H9 (cell line): ENCODE measurements around the gene PGF. TPM values are rescaled to one million over a fixed set of nuclear protein-coding genes. Genes with fewer than 3 reads are reported as not detected.

Experiments used
- DNase-seq: peaks from one replicate; pipeline ENCODE4 v3.0.0-alpha.2; 2017
- H2AFZ ChIP-seq: one replicate; pipeline ENCODE4 v1.6.1; 2013; ENCODE audit warnings: mild to moderate bottlenecking, low read length, control low read depth, moderate library complexity
- H2AK5ac ChIP-seq: 2 replicates; pipeline ENCODE4 v1.6.1; 2013; ENCODE audit warnings: low read length, control low read depth, mixed read lengths; ENCODE audit not compliant: insufficient read length
- H2BK120ac ChIP-seq: one replicate; pipeline ENCODE4 v1.6.1; 2013; ENCODE audit warnings: low read depth, mild to moderate bottlenecking, low read length, control low read depth, inconsistent platforms; ENCODE audit not compliant: poor library complexity, severe bottlenecking
- H2BK12ac ChIP-seq: 2 replicates; pipeline ENCODE4 v1.6.1; 2013; ENCODE audit warnings: low read length, control low read depth, mixed read lengths, low read depth; ENCODE audit not compliant: insufficient read length
- H2BK15ac ChIP-seq: 2 replicates; pipeline ENCODE4 v1.6.1; 2013; ENCODE audit warnings: low read depth, low read length, control low read depth
- H2BK20ac ChIP-seq: one replicate; pipeline ENCODE4 v1.6.1; 2013; ENCODE audit warnings: low read depth, mild to moderate bottlenecking, low read length, control low read depth, inconsistent platforms; ENCODE audit not compliant: poor library complexity, severe bottlenecking
- H2BK5ac ChIP-seq: 2 replicates; pipeline ENCODE4 v1.6.1; 2013; ENCODE audit warnings: low read length, control low read depth, mixed read lengths; ENCODE audit not compliant: insufficient read length
- H3K14ac ChIP-seq: 2 replicates; pipeline ENCODE4 v1.6.1; 2013; ENCODE audit warnings: low read length, control low read depth; ENCODE audit not compliant: insufficient read depth
- H3K18ac ChIP-seq: 2 replicates; pipeline ENCODE4 v1.6.1; 2013; ENCODE audit warnings: low read depth, mild to moderate bottlenecking, mixed read lengths, low read length, control low read depth; ENCODE audit not compliant: insufficient read length
- H3K23ac ChIP-seq: 2 replicates; pipeline ENCODE4 v1.6.1; 2013; ENCODE audit warnings: low read length, control low read depth, mixed read lengths, low read depth; ENCODE audit not compliant: insufficient read length
- H3K23me2 ChIP-seq: 2 replicates; pipeline ENCODE4 v1.6.1; 2013; ENCODE audit warnings: low read depth, mild to moderate bottlenecking, mixed read lengths, low read length, control low read depth; ENCODE audit not compliant: insufficient read length, poor library complexity, severe bottlenecking
- H3K27ac ChIP-seq: 2 replicates; pipeline ENCODE4 v1.5.1; 2013; ENCODE audit warnings: low read length, control low read depth, mixed read lengths, low read depth; ENCODE audit not compliant: insufficient read length
- H3K27me3 ChIP-seq: 2 replicates; pipeline ENCODE4 v1.6.1; 2013; ENCODE audit warnings: low read length, control low read depth, inconsistent platforms; ENCODE audit not compliant: insufficient read depth
- H3K4ac ChIP-seq: 2 replicates; pipeline ENCODE4 v1.6.1; 2013; ENCODE audit warnings: low read depth, mild to moderate bottlenecking, control low read depth, inconsistent platforms, low read length, moderate library complexity
- H3K4me1 ChIP-seq: 2 replicates; pipeline ENCODE4 v1.6.1; 2013; ENCODE audit warnings: low read length, control low read depth, inconsistent platforms; ENCODE audit not compliant: insufficient read depth
- H3K4me2 ChIP-seq: 2 replicates; pipeline ENCODE4 v1.6.1; 2013; ENCODE audit warnings: low read length, control low read depth, mixed read lengths; ENCODE audit not compliant: insufficient read length, insufficient read depth
- H3K56ac ChIP-seq: 2 replicates; pipeline ENCODE4 v1.6.1; 2013; ENCODE audit warnings: low read depth, mild to moderate bottlenecking, mixed read lengths, low read length, control low read depth; ENCODE audit not compliant: insufficient read length
- H3K79me1 ChIP-seq: 2 replicates; pipeline ENCODE4 v1.6.1; 2013; ENCODE audit warnings: low read depth, mild to moderate bottlenecking, moderate library complexity, low read length, control low read depth, inconsistent platforms; ENCODE audit not compliant: insufficient read depth, poor library complexity, severe bottlenecking
- H3K79me2 ChIP-seq: 2 replicates; pipeline ENCODE4 v1.6.1; 2013; ENCODE audit warnings: low read length, control low read depth, inconsistent platforms; ENCODE audit not compliant: insufficient read depth
- H3K9ac ChIP-seq: 2 replicates; pipeline ENCODE4 v1.6.1; 2013; ENCODE audit warnings: low read length, control low read depth, mixed read lengths; ENCODE audit not compliant: insufficient read length; ENCODE audit errors: extremely low read depth
- H3K9me3 ChIP-seq: one replicate; pipeline ENCODE4 v1.6.1; 2013; ENCODE audit warnings: low read depth, low read length, inconsistent platforms; ENCODE audit not compliant: control insufficient read depth
- H3T11ph ChIP-seq: one replicate; pipeline ENCODE4 v1.6.1; 2013; ENCODE audit warnings: mild to moderate bottlenecking, low read length, control low read depth, inconsistent platforms
- H4K20me1 ChIP-seq: one replicate; pipeline ENCODE4 v1.6.1; 2013; ENCODE audit not compliant: control insufficient read depth, insufficient read length, insufficient read depth
- H4K5ac ChIP-seq: 2 replicates; pipeline ENCODE4 v1.6.1; 2013; ENCODE audit warnings: low read depth, mild to moderate bottlenecking, mixed read lengths, low read length, control low read depth; ENCODE audit not compliant: insufficient read length
- H4K8ac ChIP-seq: replicated peaks from 2 replicates; pipeline ENCODE4 v1.6.1; 2013; ENCODE audit warnings: low read length, control low read depth, mixed read lengths, low read depth; ENCODE audit not compliant: insufficient read length
- H4K91ac ChIP-seq: 2 replicates; pipeline ENCODE4 v1.6.1; 2013; ENCODE audit warnings: low read depth, mild to moderate bottlenecking, moderate library complexity, mixed read lengths, low read length, control low read depth; ENCODE audit not compliant: insufficient read length
- H3K27ac Mint-ChIP-seq, 3 experiments: 2 replicates in 2 of 3; 3 replicates in 1 of 3; pipeline ENCODE4 v1.8.0; 2020 to 2021; ENCODE audit warnings: mixed read lengths in 3 of 3, mild to moderate bottlenecking in 1 of 3, moderate library complexity in 1 of 3
- H3K27me3 Mint-ChIP-seq: 2 replicates; pipeline ENCODE4 v1.8.0; 2021; ENCODE audit warnings: low read depth, mild to moderate bottlenecking, moderate library complexity, mixed read lengths
- H3K36me3 Mint-ChIP-seq, 3 experiments: 2 replicates in 2 of 3; 3 replicates in 1 of 3; pipeline ENCODE4 v1.8.0; 2020 to 2021; ENCODE audit warnings: low read depth in 3 of 3, mixed read lengths in 3 of 3; ENCODE audit not compliant: insufficient read depth in 1 of 3
- H3K4me1 Mint-ChIP-seq, 2 experiments: 2 replicates each; pipeline ENCODE4 v1.8.0; 2020; ENCODE audit warnings: mixed read lengths in 2 of 2
- H3K4me3 Mint-ChIP-seq, 2 experiments: 2 replicates in 1 of 2; 3 replicates in 1 of 2; pipeline ENCODE4 v1.8.0; 2020 to 2021; ENCODE audit warnings: mild to moderate bottlenecking in 2 of 2, mixed read lengths in 2 of 2, moderate library complexity in 1 of 2
- H3K9me3 Mint-ChIP-seq, 2 experiments: 2 replicates in 1 of 2; 3 replicates in 1 of 2; pipeline ENCODE4 v1.8.0; 2020; ENCODE audit warnings: mild to moderate bottlenecking in 2 of 2, mixed read lengths in 2 of 2, moderate library complexity in 1 of 2
- CTCF ChIP-seq: fragments of 200-600 bp; sonication (generic); conservative IDR thresholded peaks from 3 replicates; pipeline ENCODE4 v1.8.0; 2021; ENCODE audit warnings: antibody characterized with exemption, mild to moderate bottlenecking
- WGBS: extraction: QIAGEN DNeasy Blood & Tissue Kit; methylation state at CpG from one replicate; pipeline ENCODE4 v1.1.7; 2013; ENCODE audit warnings: missing lambda C conversion rate, low lambda C conversion rate, mixed read lengths; ENCODE audit not compliant: insufficient read length; ENCODE audit errors: extremely low coverage; 5-methylcytosine and 5-hydroxymethylcytosine counted together
- total RNA-seq: library from RNA; stranded (reverse); gene quantifications from 2 replicates; pipeline ENCODE4 v1.2.1, GENCODE V29; 2021

PGF gene
- total RNA-seq, 1 experiment from 2014 or later = 2.3 TPM

- H3K56ac ChIP-seq = no peak overlapping the region
- H3K27me3 ChIP-seq = no peaks in the 10 kb centered on the region
- no peak overlapping the region for H2BK120ac ChIP-seq
- no peak overlapping the region for H3K4ac ChIP-seq
- no peaks in the 10 kb centered on the region for H4K20me1 ChIP-seq
- H2BK5ac ChIP-seq = no peak overlapping the region
- H2BK20ac ChIP-seq = no peak overlapping the region
- Mint-ChIP-seq H3K4me3 (no peak overlapping the region), H3K36me3 (peaks cover 59 to 91% (median 86%) of the 10 kb centered on the region in 3 experiments), H3K4me1 (peaks cover 12 to 13% of the 10 kb centered on the region in 2 experiments), H3K27me3 (no peaks in the 10 kb centered on the region), H3K9me3 (no peaks in the 10 kb centered on the region), H3K27ac (no peak overlapping the region; a peak in 1 of 7 replicates)
- H3K79me1 ChIP-seq = peaks cover 8% of the 10 kb centered on the region
- no peak overlapping the region for H4K8ac ChIP-seq
- H3K9me3 ChIP-seq = no peaks in the 10 kb centered on the region
- H4K5ac ChIP-seq = no peak overlapping the region
- H3K27ac ChIP-seq = no peak overlapping the region
- no peak overlapping the region for H2AFZ ChIP-seq
- no peaks in the 10 kb centered on the region; the same call in 1 of the 2 replicates for H3K4me1 ChIP-seq
- no peak overlapping the region for H3K4me2 ChIP-seq
- no peak overlapping the region for H3K23ac ChIP-seq
- H2AK5ac ChIP-seq = no peak overlapping the region
- no peak overlapping the region for H4K91ac ChIP-seq
- H3K14ac ChIP-seq = no peak overlapping the region
- DNase-seq = no peak
- no peak for TF ChIP-seq CTCF
- H2BK12ac ChIP-seq = no peak overlapping the region
- no CpG with 5 or more reads among the region's 5 CpGs for WGBS
- H3K79me2 ChIP-seq = peaks cover 3% of the 10 kb centered on the region; the same call in 1 of the 2 replicates
- H3K9ac ChIP-seq = no peak overlapping the region
- no peak overlapping the region for H2BK15ac ChIP-seq
- H3K18ac ChIP-seq = no peak overlapping the region
- no peak overlapping the region for H3T11ph ChIP-seq
- no peaks in the 10 kb centered on the region for H3K23me2 ChIP-seq
Observed at GRCh38 chr14:74892745-74893144, 62.7 kb downstream of the PGF start.
